HG03066 (cell line): ENCODE data around the gene CASP12.

Experiments
- ATAC-seq: cut with Tn5 transposase; IDR thresholded peaks from one replicate; pipeline ENCODE4 v1.9.1; 2021; ENCODE audit warnings: low read depth; ENCODE audit not compliant: unreplicated experiment

The CASP12 gene

GRCh38 chr11:104841973-104842525 is 56.2 kb downstream of the CASP12 start:
- ATAC-seq = no peak

- no peak for ATAC-seq
Measured at GRCh38 chr11:104841185-104841584, 57.1 kb downstream of the CASP12 start.

GRCh38 chr11:104837969-104838639 is 60.2 kb downstream of the CASP12 start:
- ATAC-seq = no peak

GRCh38 chr11:104836691-104837090 is 61.6 kb downstream of the CASP12 start:
- ATAC-seq = no peak
